Measurements from ENCODE around the gene KIAA1671.

Gene KIAA1671

GRCh38 chr22:25109878-25110595, 157.5 kb downstream of the KIAA1671 start:
- no peak for TF ChIP-seq CTCF (conservative IDR thresholded peaks at IDR 0.05; ENCODE audit: low read depth, low read length)
- no peak overlapping the region for H3K9ac ChIP-seq

DNA sequence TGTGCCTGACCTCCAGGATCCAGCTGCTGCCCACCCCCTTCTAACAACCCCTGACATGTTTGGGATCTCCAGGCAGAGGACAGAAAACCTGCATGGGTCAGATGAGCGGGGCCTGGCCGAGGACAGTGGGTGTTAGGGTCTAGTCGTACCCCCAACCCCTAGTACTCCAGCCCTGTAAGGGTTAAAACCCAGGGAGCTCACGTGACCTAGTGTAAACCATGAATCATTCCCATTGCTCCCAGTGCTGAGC, 158.0 kb downstream of the KIAA1671 start:
- Histone ChIP-seq H3K27me3 (ENCODE audit: insufficient read depth, low read depth) (no peaks in the 10 kb centered on the region), H4K20me1 (ENCODE audit: insufficient read depth) (no peaks in the 10 kb centered on the region), H3K36me3 (ENCODE audit: insufficient read depth) (no peaks in the 10 kb centered on the region), H3K27ac (peak overlapping the region; percentile 31), H3K79me2 (ENCODE audit: insufficient read depth, low read depth) (no peaks in the 10 kb centered on the region), H3K4me3 (IDR thresholded peaks at IDR 0.05; ENCODE audit: insufficient read depth, low read depth, low read length) (no peak overlapping the region), H3K4me2 (peak overlapping the region; percentile 62), H3K9ac (peak overlapping the region; percentile 69; the same call in 1 of the 2 replicates), H3K4me1 (ENCODE audit: low read depth, poor library complexity, severe bottlenecking) (no peaks in the 10 kb centered on the region), H2AFZ (ENCODE audit: low read depth) (peak overlapping the region; percentile 99)
- no peak for TF ChIP-seq CTCF (conservative IDR thresholded peaks at IDR 0.05; ENCODE audit: low read depth, low read length)

More at GRCh38 chr22:25109878-25110595, 157.5 kb downstream of the KIAA1671 start:
- H3K36me3 ChIP-seq (ENCODE audit: insufficient read depth): no peaks in the 10 kb centered on the region
- H3K27ac ChIP-seq: no peak overlapping the region
- no peaks in the 10 kb centered on the region for H3K27me3 ChIP-seq (ENCODE audit: insufficient read depth, low read depth)
- H2AFZ ChIP-seq (ENCODE audit: low read depth): no peak overlapping the region
- no peaks in the 10 kb centered on the region for H4K20me1 ChIP-seq (ENCODE audit: insufficient read depth)
- H3K79me2 ChIP-seq (ENCODE audit: insufficient read depth, low read depth): no peaks in the 10 kb centered on the region
- no peak overlapping the region for H3K4me3 ChIP-seq (IDR thresholded peaks at IDR 0.05; ENCODE audit: insufficient read depth, low read depth, low read length)
- H3K4me2 ChIP-seq: no peak overlapping the region
- no peaks in the 10 kb centered on the region for H3K4me1 ChIP-seq (ENCODE audit: low read depth, poor library complexity, severe bottlenecking)

DNA sequence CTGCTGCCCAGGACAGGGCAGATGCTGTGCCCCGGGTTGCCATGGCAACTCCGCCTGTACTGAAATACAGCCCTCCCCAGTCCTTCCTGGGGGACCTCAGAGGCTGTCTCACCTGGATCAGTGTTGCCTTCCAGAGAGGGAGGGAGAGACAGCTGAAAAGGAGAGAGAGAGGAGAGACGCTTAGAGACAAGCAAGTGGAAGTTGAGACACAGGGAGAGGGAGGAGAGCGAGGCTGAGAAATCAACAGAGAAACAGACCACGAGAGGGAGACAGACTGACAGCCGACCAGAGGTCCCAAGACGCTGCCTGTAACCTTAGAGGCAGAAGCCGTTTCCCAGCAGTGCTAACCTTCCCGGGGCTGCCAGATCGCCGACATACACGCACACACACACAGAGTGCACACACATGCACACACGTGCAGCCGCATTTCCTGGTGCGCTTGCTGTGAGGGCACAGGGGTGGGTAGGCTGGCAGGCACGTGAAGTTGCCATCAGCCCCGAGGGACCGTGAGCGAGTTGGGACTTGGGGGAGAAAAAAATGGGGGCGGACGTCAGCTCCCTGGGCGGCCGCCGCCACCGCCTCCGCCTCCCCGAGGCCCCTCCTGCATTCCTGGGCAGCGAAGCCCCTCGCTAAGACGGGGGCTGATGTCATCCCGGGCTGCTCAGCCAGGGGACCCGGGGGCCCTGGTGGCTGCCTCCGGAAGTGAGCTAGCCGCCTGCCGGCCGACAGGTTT, 158.5 kb downstream of the KIAA1671 start:
- no peaks in the 10 kb centered on the region for H3K79me2 ChIP-seq (ENCODE audit: insufficient read depth, low read depth)
- H3K9ac ChIP-seq: peak overlapping the region; percentile 69
- peak; percentile 49 for TF ChIP-seq CTCF (conservative IDR thresholded peaks at IDR 0.05; ENCODE audit: low read depth, low read length)
- H3K36me3 ChIP-seq (ENCODE audit: insufficient read depth): no peaks in the 10 kb centered on the region
- no peak overlapping the region for H3K4me3 ChIP-seq (IDR thresholded peaks at IDR 0.05; ENCODE audit: insufficient read depth, low read depth, low read length)
- H3K27ac ChIP-seq: peak overlapping the region; percentile 31
- peak overlapping the region; percentile 62 for H3K4me2 ChIP-seq
- no peaks in the 10 kb centered on the region for H3K27me3 ChIP-seq (ENCODE audit: insufficient read depth, low read depth)
- H4K20me1 ChIP-seq (ENCODE audit: insufficient read depth): no peaks in the 10 kb centered on the region
- peak overlapping the region; percentile 99 for H2AFZ ChIP-seq (ENCODE audit: low read depth)
- H3K4me1 ChIP-seq (ENCODE audit: low read depth, poor library complexity, severe bottlenecking): no peaks in the 10 kb centered on the region

GRCh38 chr22:25111579-25112517, 159.3 kb downstream of the KIAA1671 start:
- Histone ChIP-seq H3K79me2 (ENCODE audit: insufficient read depth, low read depth) (no peaks in the 10 kb centered on the region), H3K9ac (peak overlapping the region; percentile 69), H4K20me1 (ENCODE audit: insufficient read depth) (no peaks in the 10 kb centered on the region), H3K27me3 (ENCODE audit: insufficient read depth, low read depth) (no peaks in the 10 kb centered on the region), H3K27ac (peak overlapping the region; percentile 31; the same call in 1 of the 2 replicates), H3K4me2 (peak overlapping the region; percentile 62), H3K36me3 (ENCODE audit: insufficient read depth) (no peaks in the 10 kb centered on the region), H2AFZ (ENCODE audit: low read depth) (peak overlapping the region; percentile 99), H3K4me1 (ENCODE audit: low read depth, poor library complexity, severe bottlenecking) (no peaks in the 10 kb centered on the region), H3K4me3 (IDR thresholded peaks at IDR 0.05; ENCODE audit: insufficient read depth, low read depth, low read length) (no peak overlapping the region)
- no peak for TF ChIP-seq CTCF (conservative IDR thresholded peaks at IDR 0.05; ENCODE audit: low read depth, low read length)

Data from KMS-11 (cell line).